Epithelial cell of prostate (primary cell): Measurements from ENCODE around the gene TSPAN5.

Experiments
- DNase-seq: peaks from one replicate; pipeline ENCODE4 v3.0.0-alpha.2; 2011; ENCODE audit warnings: low read depth, low spot score
- H3K27ac ChIP-seq: fragments of 450-650 bp; 2 replicates; pipeline ENCODE4 v1.5.1; 2017; ENCODE audit warnings: mild to moderate bottlenecking

Gene TSPAN5

GRCh38 chr4:98433691-98434090 is 224.7 kb downstream of the TSPAN5 start:
- DNase-seq = no peak
- H3K27ac ChIP-seq = peak overlapping the region; percentile 95

- peak overlapping the region; percentile 95 for H3K27ac ChIP-seq
- peak; percentile 89 for DNase-seq
Measured at GRCh38 chr4:98430708-98431403, 227.6 kb downstream of the TSPAN5 start.

- DNase-seq = no peak
- no peak overlapping the region for H3K27ac ChIP-seq
Measured at GRCh38 chr4:98423009-98423408, 235.4 kb downstream of the TSPAN5 start.

- H3K27ac ChIP-seq = no peak overlapping the region
- no peak for DNase-seq
Measured at GRCh38 chr4:98421111-98421510, 237.3 kb downstream of the TSPAN5 start.
